Measurements from ENCODE around the gene SLC9A9.

DNA sequence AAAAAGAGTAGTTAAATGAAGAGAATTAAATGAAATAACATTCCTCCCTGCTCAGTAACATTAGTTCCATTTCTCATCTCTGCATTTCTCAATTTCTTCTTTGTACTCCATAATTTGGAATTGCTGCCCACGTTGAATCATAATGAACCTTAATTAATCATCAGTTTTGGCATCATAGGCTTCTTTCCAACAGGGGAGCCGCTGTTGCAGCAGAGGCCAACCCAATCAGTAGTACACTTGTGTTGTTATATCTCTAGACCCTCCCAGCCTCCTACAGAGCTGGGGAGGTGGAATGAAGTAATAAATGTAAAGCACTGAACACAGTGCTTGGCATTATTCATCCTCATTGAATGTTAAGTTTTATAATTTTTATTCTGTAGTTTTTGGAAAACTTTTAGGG, 488.0 kb downstream of the SLC9A9 start:
- no peak for TF ChIP-seq POLR2A (IDR thresholded peaks at IDR 0.05)
- TF ChIP-seq, protein P1, sequence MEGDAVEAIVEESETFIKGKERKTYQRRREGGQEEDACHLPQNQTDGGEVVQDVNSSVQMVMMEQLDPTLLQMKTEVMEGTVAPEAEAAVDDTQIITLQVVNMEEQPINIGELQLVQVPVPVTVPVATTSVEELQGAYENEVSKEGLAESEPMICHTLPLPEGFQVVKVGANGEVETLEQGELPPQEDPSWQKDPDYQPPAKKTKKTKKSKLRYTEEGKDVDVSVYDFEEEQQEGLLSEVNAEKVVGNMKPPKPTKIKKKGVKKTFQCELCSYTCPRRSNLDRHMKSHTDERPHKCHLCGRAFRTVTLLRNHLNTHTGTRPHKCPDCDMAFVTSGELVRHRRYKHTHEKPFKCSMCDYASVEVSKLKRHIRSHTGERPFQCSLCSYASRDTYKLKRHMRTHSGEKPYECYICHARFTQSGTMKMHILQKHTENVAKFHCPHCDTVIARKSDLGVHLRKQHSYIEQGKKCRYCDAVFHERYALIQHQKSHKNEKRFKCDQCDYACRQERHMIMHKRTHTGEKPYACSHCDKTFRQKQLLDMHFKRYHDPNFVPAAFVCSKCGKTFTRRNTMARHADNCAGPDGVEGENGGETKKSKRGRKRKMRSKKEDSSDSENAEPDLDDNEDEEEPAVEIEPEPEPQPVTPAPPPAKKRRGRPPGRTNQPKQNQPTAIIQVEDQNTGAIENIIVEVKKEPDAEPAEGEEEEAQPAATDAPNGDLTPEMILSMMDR (IDR thresholded peaks at IDR 0.05), result no peak

Measured in right lobe of liver (tissue), 4 donors.